HEK293T (cell line): ENCODE measurements around the gene SUMO2.

Source experiments
- CTCF ChIA-PET: fragments of 350-600 bp; formaldehyde crosslinking; extraction: SDS; loops from one replicate; lab custom pipeline; 2021; ENCODE audit warnings: antibody characterized with exemption, inconsistent platforms; lab: Yijun Ruan, JAX
- POLR2A ChIA-PET: fragments of 350-600 bp; formaldehyde crosslinking; extraction: SDS; loops from one replicate; lab custom pipeline; 2020; ENCODE audit warnings: antibody characterized with exemption, inconsistent platforms; lab: Yijun Ruan, JAX
- DNase-seq: peaks from one replicate; pipeline ENCODE4 v3.0.0; 2012; ENCODE audit warnings: mixed read lengths; ENCODE audit errors: extremely low spot score
- ARNT ChIP-seq: fragments of 450-650 bp; IDR thresholded peaks from 2 replicates; pipeline ENCODE4 v1.6.1; 2017; ENCODE audit warnings: mild to moderate bottlenecking
- BHLHE40 ChIP-seq: fragments of 450-650 bp; IDR thresholded peaks from 2 replicates; pipeline ENCODE4 v1.6.1; 2016; ENCODE audit warnings: mild to moderate bottlenecking, moderate library complexity, borderline replicate concordance
- CTBP1 ChIP-seq: fragments of 450-650 bp; IDR thresholded peaks from 2 replicates; pipeline ENCODE4 v1.6.1; 2016; ENCODE audit warnings: borderline replicate concordance
- ELF4 ChIP-seq: fragments of 450-650 bp; IDR thresholded peaks from 2 replicates; pipeline ENCODE4 v1.6.1; 2017; ENCODE audit warnings: antibody characterized with exemption
- FOXA1 ChIP-seq: fragments of 450-650 bp; IDR thresholded peaks from 2 replicates; pipeline ENCODE4 v1.6.1; 2016; ENCODE audit warnings: mild to moderate bottlenecking
- FOXK2 ChIP-seq: fragments of 450-650 bp; IDR thresholded peaks from 2 replicates; pipeline ENCODE4 v1.6.1; 2016; ENCODE audit warnings: mild to moderate bottlenecking
- FOXM1 ChIP-seq: fragments of 450-650 bp; IDR thresholded peaks from 2 replicates; pipeline ENCODE4 v1.6.1; 2017; ENCODE audit warnings: mild to moderate bottlenecking, borderline replicate concordance
- HDGF ChIP-seq: fragments of 450-650 bp; IDR thresholded peaks from 2 replicates; pipeline ENCODE4 v1.6.1; 2017; ENCODE audit warnings: antibody characterized with exemption, borderline replicate concordance
- L3MBTL2 ChIP-seq: fragments of 450-650 bp; conservative IDR thresholded peaks from 2 replicates; pipeline ENCODE4 v1.6.1; 2016; ENCODE audit warnings: mild to moderate bottlenecking
- LEF1 ChIP-seq: fragments of 450-650 bp; IDR thresholded peaks from 2 replicates; pipeline ENCODE4 v1.6.1; 2017; ENCODE audit warnings: mild to moderate bottlenecking, borderline replicate concordance
- NFRKB ChIP-seq: fragments of 450-650 bp; IDR thresholded peaks from 2 replicates; pipeline ENCODE4 v1.6.1; 2016; ENCODE audit warnings: mild to moderate bottlenecking, moderate library complexity
- SP1 ChIP-seq: fragments of 450-650 bp; IDR thresholded peaks from 2 replicates; pipeline ENCODE4 v1.6.1; 2017
- SUZ12 ChIP-seq: fragments of 450-650 bp; IDR thresholded peaks from 2 replicates; pipeline ENCODE4 v1.6.1; 2016; ENCODE audit warnings: mild to moderate bottlenecking
- TARDBP ChIP-seq: fragments of 450-650 bp; IDR thresholded peaks from 2 replicates; pipeline ENCODE4 v1.6.1; 2016
- ZNF384 ChIP-seq: fragments of 450-650 bp; IDR thresholded peaks from 2 replicates; pipeline ENCODE4 v1.6.1; 2016
- TF ChIP-seq, protein P1 (sequence below): fragments of 450-650 bp; IDR thresholded peaks from 2 replicates; pipeline ENCODE4 v1.6.1; 2016

SUMO2 gene

GRCh38 chr17:75182569-75183436 lies at the start of gene SUMO2:
SUMO2 (minus strand) TSS chr17:75182959; CDS start chr17:75182834, 125 bp downstream.
- TF ChIP-seq ARNT: 0 out of 2 replicates have a peak, but pooled peaks have one; percentile 57
- TF ChIP-seq SUZ12: no peak
- TF ChIP-seq L3MBTL2: peak; percentile 56
- CTCF ChIA-PET: interaction anchor here (0.7 kb wide), 1 partner anchor 202 kb away, joined by 3 read pairs; no protein-coding TSS in a partner anchor
- POLR2A ChIA-PET: interaction anchor here (0.6 to 3.4 kb wide), 19 partner anchors 8 to 171 kb away, joined by 3 to 15 read pairs (median 4); partner anchors contain the start of genes ARMC7, JPT1, MIF4GD and NT5C
- DNase-seq: peak; percentile 99

GRCh38 chr17:75231741-75232464 lies 49.1 kb upstream of the SUMO2 start:
- ChIA-PET CTCF (interaction anchor here (0.7 kb wide), 2 partner anchors 9 to 356 kb away, joined by 3 to 4 read pairs; no protein-coding TSS in a partner anchor), POLR2A (interaction anchor here (1.2 to 2.2 kb wide), 2 partner anchors 26 to 57 kb away, joined by 3 to 9 read pairs; partner anchors contain the start of genes NUP85 and SLC25A19)
- DNase-seq: no peak
- TF ChIP-seq HDGF (no peak), L3MBTL2 (no peak), TARDBP (no peak), FOXK2 (no peak), ARNT (no peak), FOXA1 (no peak), SUZ12 (no peak), LEF1 (no peak), BHLHE40 (no peak), ELF4 (no peak), FOXM1 (no peak), CTBP1 (no peak), NFRKB (no peak), SP1 (no peak), ZNF384 (no peak)
- TF ChIP-seq, protein P1, sequence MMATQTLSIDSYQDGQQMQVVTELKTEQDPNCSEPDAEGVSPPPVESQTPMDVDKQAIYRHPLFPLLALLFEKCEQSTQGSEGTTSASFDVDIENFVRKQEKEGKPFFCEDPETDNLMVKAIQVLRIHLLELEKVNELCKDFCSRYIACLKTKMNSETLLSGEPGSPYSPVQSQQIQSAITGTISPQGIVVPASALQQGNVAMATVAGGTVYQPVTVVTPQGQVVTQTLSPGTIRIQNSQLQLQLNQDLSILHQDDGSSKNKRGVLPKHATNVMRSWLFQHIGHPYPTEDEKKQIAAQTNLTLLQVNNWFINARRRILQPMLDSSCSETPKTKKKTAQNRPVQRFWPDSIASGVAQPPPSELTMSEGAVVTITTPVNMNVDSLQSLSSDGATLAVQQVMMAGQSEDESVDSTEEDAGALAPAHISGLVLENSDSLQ: no peak

GRCh38 chr17:75231071-75231470 lies 48.3 kb upstream of the SUMO2 start:
- POLR2A ChIA-PET: interaction anchor here (1.2 to 2.2 kb wide), 2 partner anchors 25 to 58 kb away, joined by 3 to 9 read pairs; partner anchors contain the start of genes NUP85 and SLC25A19
- CTCF ChIA-PET: no interaction called here

GRCh38 chr17:75228847-75229246 lies 46.1 kb upstream of the SUMO2 start:
- no peak for DNase-seq
- POLR2A ChIA-PET: interaction anchor here (0.9 to 1.8 kb wide), 3 partner anchors 10 to 33 kb away, joined by 3 to 6 read pairs (median 4); partner anchors contain the start of genes GGA3, MRPS7 and NUP85
- TF ChIP-seq ELF4: no peak
- TF ChIP-seq, protein P1: no peak
- TF ChIP-seq FOXA1: no peak
- no peak for TF ChIP-seq NFRKB
- no peak for TF ChIP-seq SP1
- TF ChIP-seq FOXK2: no peak
- TF ChIP-seq BHLHE40: no peak
- CTCF ChIA-PET: interaction anchor here (0.6 to 3.0 kb wide), 4 partner anchors 11 to 115 kb away, joined by 3 to 21 read pairs (median 4); no protein-coding TSS in a partner anchor

More at GRCh38 chr17:75231071-75231470, 48.3 kb upstream of the SUMO2 start:
- DNase-seq: no peak
- TF ChIP-seq ARNT: no peak
- TF ChIP-seq BHLHE40: no peak
- TF ChIP-seq HDGF: no peak
- TF ChIP-seq FOXA1: no peak
- TF ChIP-seq L3MBTL2: no peak
- no peak for TF ChIP-seq NFRKB
- TF ChIP-seq FOXK2: no peak
- no peak for TF ChIP-seq TARDBP
- TF ChIP-seq ZNF384: no peak

DNA sequence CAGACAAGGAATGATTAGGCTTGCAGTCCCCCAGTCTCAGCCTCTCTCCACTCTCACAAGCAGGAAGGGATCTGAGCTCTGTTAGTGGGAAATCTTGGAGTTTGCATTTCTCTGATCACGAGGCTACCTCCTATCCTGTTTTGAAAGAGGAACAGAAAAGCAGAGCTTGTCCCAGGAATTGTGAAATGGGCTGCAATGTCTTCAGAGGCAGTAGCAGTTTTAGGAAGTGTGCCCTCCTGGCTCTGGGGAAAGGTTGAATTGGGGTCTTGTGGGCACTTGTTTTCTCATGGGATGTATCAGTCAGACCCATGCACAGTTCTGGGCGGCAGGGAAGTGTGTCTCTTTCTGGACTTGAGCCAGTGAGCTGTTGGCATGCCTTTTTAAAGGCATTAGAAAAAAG lies 45.5 kb upstream of the SUMO2 start:
- ChIA-PET CTCF (interaction anchor here (1.4 to 3.0 kb wide), 2 partner anchors 11 to 114 kb away, joined by 4 to 21 read pairs; no protein-coding TSS in a partner anchor), POLR2A (interaction anchor here (1.3 to 1.8 kb wide), 2 partner anchors 10 to 23 kb away, joined by 4 to 6 read pairs; partner anchors contain the start of gene NUP85)
- no peak for DNase-seq
- TF ChIP-seq SUZ12: no peak
- TF ChIP-seq HDGF: no peak
- no peak for TF ChIP-seq CTBP1
- TF ChIP-seq, protein P1: no peak
- TF ChIP-seq SP1: no peak
- no peak for TF ChIP-seq L3MBTL2
- no peak for TF ChIP-seq ARNT
- no peak for TF ChIP-seq TARDBP
- TF ChIP-seq NFRKB: no peak
- TF ChIP-seq ZNF384: no peak
- no peak for TF ChIP-seq FOXM1
- no peak for TF ChIP-seq BHLHE40
- no peak for TF ChIP-seq ELF4
- TF ChIP-seq FOXA1: no peak
- TF ChIP-seq FOXK2: no peak
- no peak for TF ChIP-seq LEF1
